NCI-H2107 (cell line): Measurements from ENCODE around the gene ABCC11.

Experiments used
- DNase-seq: peaks from one replicate; lab custom pipeline; 2025; lab: John Stamatoyannopoulos, UW

ABCC11 gene

GRCh38 chr16:48129926-48130325 is 117.4 kb downstream of the ABCC11 start:
- no peak for DNase-seq

GRCh38 chr16:48128769-48129168 is 118.6 kb downstream of the ABCC11 start:
- DNase-seq: no peak

DNA sequence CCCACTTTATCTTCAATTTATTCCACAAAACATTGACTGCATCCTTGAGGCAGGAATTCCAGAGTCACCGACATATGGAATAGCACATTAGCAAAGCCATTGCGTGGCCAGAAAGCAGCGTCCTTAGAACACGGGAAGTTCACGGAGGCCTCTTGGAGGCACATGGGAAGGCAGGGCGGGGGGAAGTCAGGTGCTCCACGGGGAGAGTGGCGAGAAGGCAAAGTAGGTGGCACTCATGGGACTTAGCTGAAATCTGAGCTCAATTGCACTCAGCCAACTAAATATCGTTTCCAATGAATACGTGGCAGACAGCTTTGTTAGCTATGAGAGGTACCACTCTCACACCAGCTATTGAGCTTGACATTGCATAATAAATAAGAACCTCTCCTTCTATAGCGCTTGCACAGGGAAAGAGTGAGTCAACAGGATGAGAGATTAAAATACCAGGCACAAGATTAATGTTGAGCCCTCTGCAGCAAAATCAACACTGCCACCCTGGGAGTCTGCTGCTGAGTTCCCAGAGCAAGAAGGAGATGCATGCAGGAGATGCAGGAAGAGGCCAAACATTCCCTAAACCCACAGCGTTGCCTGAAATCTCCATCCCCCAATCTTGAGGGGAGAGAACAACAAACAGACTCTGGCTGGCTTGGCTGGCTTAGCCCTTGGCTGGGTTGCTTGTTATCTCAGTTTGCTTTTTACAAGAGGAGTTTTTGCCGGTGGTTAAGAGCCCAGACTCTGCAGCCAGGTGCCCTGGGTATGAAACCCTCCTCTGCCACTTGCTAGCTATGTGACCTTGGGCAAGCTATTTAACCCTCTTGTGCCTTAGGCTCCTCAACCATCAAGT is 120.3 kb downstream of the ABCC11 start:
- peak; percentile 76 for DNase-seq

- DNase-seq: no peak
Observed at GRCh38 chr16:48125888-48126287, 121.5 kb downstream of the ABCC11 start.

DNA sequence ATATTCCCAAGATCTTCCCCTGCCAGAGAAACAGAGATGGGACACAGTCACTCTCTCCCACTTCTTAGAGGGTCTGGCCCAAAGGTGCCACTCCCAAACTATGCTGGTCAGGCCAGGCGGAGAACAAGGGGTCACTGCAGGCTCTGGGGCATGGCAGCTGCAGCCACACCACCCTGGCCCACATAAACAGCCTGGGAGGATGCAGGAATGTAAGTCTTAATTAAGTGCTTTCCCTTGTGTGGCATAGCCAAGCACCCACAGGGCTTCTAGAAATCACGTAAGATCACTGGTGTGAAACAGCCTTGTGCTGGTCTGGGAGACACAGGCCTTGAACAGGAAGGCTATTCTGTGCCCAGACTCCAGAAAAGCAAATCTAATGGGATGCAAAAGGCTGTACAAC is 123.1 kb downstream of the ABCC11 start:
- DNase-seq: no peak

DNA sequence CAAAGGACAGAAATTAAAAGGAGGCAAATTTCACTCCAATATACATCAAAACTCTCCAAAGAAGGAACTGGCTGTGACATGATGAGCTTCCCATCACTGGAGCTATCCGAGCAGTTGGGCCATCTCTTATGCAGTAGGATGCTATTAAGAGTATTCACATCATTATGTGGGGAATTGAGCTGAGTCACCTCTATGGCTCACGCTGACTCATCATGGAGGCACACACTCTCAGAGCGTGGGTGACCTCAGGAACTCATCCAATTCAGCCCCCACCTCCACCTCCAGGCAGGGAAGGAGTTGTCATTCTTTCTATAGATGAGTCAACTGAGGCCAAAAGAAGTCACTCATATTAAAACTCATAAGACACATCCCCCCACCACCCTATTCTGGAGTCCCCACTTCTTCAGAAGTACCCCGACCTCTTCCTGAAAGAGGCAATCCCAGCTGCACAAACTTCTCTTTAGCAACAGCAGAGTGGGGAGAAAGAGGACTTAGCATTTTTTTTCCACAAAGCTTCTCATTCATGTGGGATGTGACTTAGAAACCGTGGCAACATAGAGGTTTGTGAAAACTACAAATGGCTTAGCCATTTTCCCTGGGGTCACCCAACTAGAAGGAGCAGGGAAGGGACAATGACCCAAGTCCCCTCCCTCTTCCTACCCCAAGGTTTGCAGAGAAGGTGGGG is 124.1 kb downstream of the ABCC11 start:
- no peak for DNase-seq

DNA sequence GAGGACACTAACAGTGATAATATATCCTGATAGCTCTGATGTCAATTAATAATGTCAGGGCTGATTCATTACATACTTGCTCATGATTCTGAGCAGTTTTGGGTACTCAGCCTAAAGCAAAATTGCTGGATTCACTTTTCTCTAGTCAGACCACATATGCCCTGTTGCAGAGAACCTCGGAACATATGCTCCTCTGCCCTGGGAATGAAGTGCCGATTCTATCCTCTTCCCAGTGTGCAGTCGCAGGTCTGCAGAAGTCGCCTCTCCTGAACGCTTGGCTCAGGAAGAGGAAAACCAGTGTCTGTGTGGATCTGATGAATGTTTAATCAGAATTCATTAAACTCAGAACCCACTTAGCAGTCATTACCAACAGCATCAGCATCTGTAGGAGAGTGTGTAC is 126.1 kb downstream of the ABCC11 start:
- DNase-seq: no peak

DNA sequence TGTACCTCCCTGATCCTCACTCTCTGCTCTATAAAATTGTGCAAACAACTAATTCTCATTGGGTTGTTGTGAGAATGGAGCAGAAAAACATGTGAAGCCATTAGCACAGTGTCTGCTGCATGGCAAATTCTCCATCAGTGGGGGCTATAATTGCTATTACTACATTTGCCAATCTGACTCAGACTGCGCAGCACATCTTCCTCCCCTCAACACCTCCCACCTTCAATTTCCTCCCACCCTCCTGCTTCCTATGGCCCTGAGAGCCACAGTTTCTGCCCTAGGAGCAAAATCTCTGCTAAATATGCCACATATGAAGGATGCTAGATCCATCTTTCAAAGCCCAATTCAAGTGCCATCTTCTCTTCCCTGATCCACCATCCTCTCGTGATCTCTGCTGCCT is 128.5 kb downstream of the ABCC11 start:
- no peak for DNase-seq

GRCh38 chr16:48117217-48118105 is 129.9 kb downstream of the ABCC11 start:
- no peak for DNase-seq
